Neuronal stem cell (in vitro differentiated cells): ENCODE results near the gene NPM1. TPM values are rescaled to one million over a fixed set of nuclear protein-coding genes. Genes with fewer than 3 reads are reported as not detected.

ENCODE experiments used
- DNase-seq: peaks from one replicate; pipeline ENCODE4 v3.0.0-alpha.2; 2013; ENCODE audit warnings: low spot score
- H2AFZ ChIP-seq: one replicate; pipeline ENCODE4 v1.6.1; 2013; ENCODE audit warnings: mild to moderate bottlenecking, low read length, inconsistent platforms
- H2AK5ac ChIP-seq: 2 replicates; pipeline ENCODE4 v1.6.1; 2013; ENCODE audit warnings: low read depth, mild to moderate bottlenecking, inconsistent platforms, low read length, moderate library complexity, mixed read lengths
- H2BK120ac ChIP-seq: 2 replicates; pipeline ENCODE4 v1.6.1; 2013; ENCODE audit warnings: low read depth, mild to moderate bottlenecking, inconsistent platforms, low read length, moderate library complexity, mixed read lengths
- H2BK12ac ChIP-seq: one replicate; pipeline ENCODE4 v1.6.1; 2013; ENCODE audit warnings: low read length, inconsistent platforms
- H2BK15ac ChIP-seq: 2 replicates; pipeline ENCODE4 v1.6.1; 2013; ENCODE audit warnings: mild to moderate bottlenecking, low read length, inconsistent platforms, mixed read lengths
- H2BK5ac ChIP-seq: one replicate; pipeline ENCODE4 v1.6.1; 2013; ENCODE audit warnings: inconsistent platforms, mild to moderate bottlenecking, low read length, moderate library complexity
- H3K14ac ChIP-seq: one replicate; pipeline ENCODE4 v1.6.1; 2013; ENCODE audit warnings: low read length, inconsistent platforms
- H3K18ac ChIP-seq: 2 replicates; pipeline ENCODE4 v1.6.1; 2013; ENCODE audit warnings: low read length, inconsistent platforms
- H3K23ac ChIP-seq: 2 replicates; pipeline ENCODE4 v1.6.1; 2013; ENCODE audit warnings: low read depth, mild to moderate bottlenecking, mixed read lengths, low read length, inconsistent platforms; ENCODE audit not compliant: poor library complexity
- H3K27ac ChIP-seq: replicated peaks from 3 replicates; pipeline ENCODE4 v1.5.1; 2013; ENCODE audit warnings: low read length, inconsistent platforms
- H3K27me3 ChIP-seq, 3 experiments: 2 replicates each; pipeline ENCODE4 v1.6.1; 2013; ENCODE audit warnings: low read length in 3 of 3, mild to moderate bottlenecking in 2 of 3, inconsistent platforms in 1 of 3, low read depth in 1 of 3, mixed read lengths in 1 of 3, moderate library complexity in 1 of 3; ENCODE audit not compliant: control insufficient read depth in 3 of 3, insufficient read depth in 3 of 3
- H3K36me3 ChIP-seq, 2 donors: replicated peaks in 1 of 2; 2 replicates each; pipeline ENCODE4 v1.6.1; 2013; ENCODE audit warnings: low read length in 2 of 2; ENCODE audit not compliant: control insufficient read depth in 2 of 2, insufficient read depth in 2 of 2
- H3K4ac ChIP-seq: 2 replicates; pipeline ENCODE4 v1.6.1; 2013; ENCODE audit warnings: inconsistent platforms, mild to moderate bottlenecking, low read length, moderate library complexity
- H3K4me1 ChIP-seq, 2 donors: 1 replicate in 1 of 2; 2 replicates in 1 of 2; pipeline ENCODE4 v1.6.1; 2013; ENCODE audit warnings: low read length in 2 of 2, low read depth in 1 of 2; ENCODE audit not compliant: control insufficient read depth in 2 of 2, insufficient read depth in 1 of 2
- H3K4me2 ChIP-seq: one replicate; pipeline ENCODE4 v1.6.1; 2013; ENCODE audit warnings: mild to moderate bottlenecking, low read length, inconsistent platforms; ENCODE audit not compliant: insufficient read depth, poor library complexity, severe bottlenecking
- H3K4me3 ChIP-seq, 2 donors: 2 replicates each; pipeline ENCODE4 v1.5.1; 2013; ENCODE audit warnings: low read length in 2 of 2, mild to moderate bottlenecking in 2 of 2, inconsistent platforms in 1 of 2, moderate library complexity in 1 of 2
- H3K79me1 ChIP-seq: one replicate; pipeline ENCODE4 v1.6.1; 2013; ENCODE audit warnings: low read depth, mild to moderate bottlenecking, inconsistent platforms, low read length, moderate library complexity
- H3K9ac ChIP-seq: one replicate; pipeline ENCODE4 v1.6.1; 2013; ENCODE audit warnings: mild to moderate bottlenecking, low read depth, low read length, inconsistent platforms; ENCODE audit not compliant: poor library complexity
- H3K9me3 ChIP-seq, 2 donors: replicated peaks in 1 of 2; 2 replicates each; pipeline versions ENCODE3 to v1.6.1; 2013; ENCODE audit warnings: low read length in 2 of 2, mild to moderate bottlenecking in 2 of 2, inconsistent platforms in 1 of 2, low read depth in 1 of 2, mixed read lengths in 1 of 2, moderate library complexity in 1 of 2; ENCODE audit not compliant: control insufficient read depth in 2 of 2, insufficient read depth in 1 of 2
- H4K8ac ChIP-seq: one replicate; pipeline ENCODE4 v1.6.1; 2013; ENCODE audit warnings: low read depth, mild to moderate bottlenecking, inconsistent platforms, low read length, moderate library complexity
- H4K91ac ChIP-seq: one replicate; pipeline ENCODE4 v1.6.1; 2013; ENCODE audit warnings: low read length, low read depth, mild to moderate bottlenecking, inconsistent platforms; ENCODE audit not compliant: poor library complexity
- WGBS, 2 donors: extraction: QIAGEN DNeasy Blood & Tissue Kit; methylation state at CpG; one replicate each; pipeline ENCODE4 v1.1.7; 2013; ENCODE audit warnings: missing lambda C conversion rate in 2 of 2, mixed read lengths in 1 of 2; ENCODE audit not compliant: insufficient read length in 2 of 2, insufficient replicate concordance in 1 of 2; ENCODE audit errors: extremely low coverage in 2 of 2; 5-methylcytosine and 5-hydroxymethylcytosine counted together
- polyA plus RNA-seq, 2 experiments: library from polyadenylated mRNA; stranded (reverse); fragments of 200-250 nt; gene quantifications; one replicate each; pipeline ENCODE4 v1.2.3, GENCODE V29; 2013

NPM1 gene, protein sequence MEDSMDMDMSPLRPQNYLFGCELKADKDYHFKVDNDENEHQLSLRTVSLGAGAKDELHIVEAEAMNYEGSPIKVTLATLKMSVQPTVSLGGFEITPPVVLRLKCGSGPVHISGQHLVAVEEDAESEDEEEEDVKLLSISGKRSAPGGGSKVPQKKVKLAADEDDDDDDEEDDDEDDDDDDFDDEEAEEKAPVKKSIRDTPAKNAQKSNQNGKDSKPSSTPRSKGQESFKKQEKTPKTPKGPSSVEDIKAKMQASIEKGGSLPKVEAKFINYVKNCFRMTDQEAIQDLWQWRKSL
- 2,664 TPM for polyA plus RNA-seq (2013, experiment 1 of 2)
- polyA plus RNA-seq (2013, experiment 2 of 2) = 2,628 TPM

DNA sequence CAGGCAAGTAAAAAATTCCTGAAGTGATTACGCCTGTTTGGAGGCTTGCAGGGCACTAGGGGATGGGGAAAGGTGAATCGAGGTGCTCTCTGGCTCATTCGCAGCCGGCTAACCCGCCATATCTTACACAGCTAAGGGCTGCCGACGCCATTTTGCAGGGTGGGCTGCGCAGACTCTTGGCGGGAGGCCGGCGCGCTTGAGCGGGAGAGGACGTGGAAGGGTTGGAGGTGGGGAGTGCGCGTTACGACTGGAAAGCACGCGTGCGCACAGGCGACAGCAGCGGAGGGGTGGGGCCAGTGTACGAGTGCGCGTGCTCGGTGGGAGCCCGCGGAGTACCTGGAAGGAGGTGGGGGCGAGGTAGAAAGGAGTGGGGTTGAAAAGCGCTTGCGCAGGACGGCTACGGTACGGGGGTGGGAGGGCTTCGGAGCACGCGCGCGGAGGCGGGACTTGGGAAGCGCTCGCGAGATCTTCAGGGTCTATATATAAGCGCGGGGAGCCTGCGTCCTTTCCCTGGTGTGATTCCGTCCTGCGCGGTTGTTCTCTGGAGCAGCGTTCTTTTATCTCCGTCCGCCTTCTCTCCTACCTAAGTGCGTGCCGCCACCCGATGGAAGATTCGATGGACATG, at the start of gene NPM1:
Gene NPM1, plus strand, starts transcription at position 505 of the 625 bp plus-strand sequence. Its CDS starts 100 bp downstream, at position 605.
- peak within 1 kb of the TSS; percentile 75 for H3K27ac ChIP-seq
- no CpG with 5 or more reads among the region's 56 CpGs for WGBS, 2 donors
- H3K79me1 ChIP-seq = peaks cover 1% of the 10 kb centered on the region
- H2AK5ac ChIP-seq = peak within 1 kb of the TSS; percentile 76
- no peak within 1 kb of the TSS for H2BK15ac ChIP-seq
- peak within 1 kb of the TSS; percentile 26 for H3K4ac ChIP-seq
- H4K91ac ChIP-seq = no peak within 1 kb of the TSS
- H2BK5ac ChIP-seq = peak within 1 kb of the TSS; percentile 90
- H3K18ac ChIP-seq = peak within 1 kb of the TSS; percentile 99
- H2AFZ ChIP-seq = peak within 1 kb of the TSS; percentile 86
- peak within 1 kb of the TSS; percentile 70 for H3K4me2 ChIP-seq
- peaks cover 1 to 12% of the 10 kb centered on the region in 2 donors for H3K4me1 ChIP-seq
- no peaks in the 10 kb centered on the region for H3K9me3 ChIP-seq
- H3K4me3 ChIP-seq = peak within 1 kb of the TSS; percentile 90 to 99
- no peak within 1 kb of the TSS for H2BK12ac ChIP-seq
- H4K8ac ChIP-seq = peak within 1 kb of the TSS; percentile 53
- peak within 1 kb of the TSS; percentile 75 for H2BK120ac ChIP-seq
- H3K27me3 ChIP-seq = no peaks in the 10 kb centered on the region
- peaks cover 16 to 40% of the 10 kb centered on the region in 2 donors for H3K36me3 ChIP-seq
- H3K23ac ChIP-seq = peak within 1 kb of the TSS; percentile 98
- H3K9ac ChIP-seq = peak within 1 kb of the TSS; percentile 94
- DNase-seq = peak; percentile 97
- no peak within 1 kb of the TSS for H3K14ac ChIP-seq

DNA sequence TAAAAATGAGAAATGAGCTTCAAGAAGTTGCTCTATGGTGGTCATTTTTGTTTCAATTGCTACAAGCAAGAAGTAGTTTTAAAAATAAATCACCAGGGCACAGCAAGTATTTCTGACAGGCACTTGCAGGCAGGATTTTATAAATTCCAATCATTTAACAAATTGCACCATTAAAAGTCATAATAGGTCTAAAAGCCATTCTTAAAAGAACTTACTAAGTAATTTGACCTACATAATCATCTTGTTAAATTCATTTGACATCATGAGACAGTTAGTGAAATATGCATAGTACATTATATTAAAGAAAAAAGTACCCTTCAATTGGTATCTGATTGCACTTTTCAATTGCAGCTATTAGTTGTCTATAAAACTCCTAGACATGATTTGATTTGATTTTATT, 47.6 kb upstream of the NPM1 start:
- no peak overlapping the region for H3K18ac ChIP-seq
- no peak overlapping the region for H3K9ac ChIP-seq
- H3K36me3 ChIP-seq = no peaks in the 10 kb centered on the region
- no peak overlapping the region for H3K14ac ChIP-seq
- no peak overlapping the region for H2BK120ac ChIP-seq
- H2AK5ac ChIP-seq = no peak overlapping the region
- H3K4me1 ChIP-seq = peaks cover 0 to 4% of the 10 kb centered on the region in 2 donors
- H3K9me3 ChIP-seq = no peaks in the 10 kb centered on the region
- H2BK15ac ChIP-seq = no peak overlapping the region
- H3K4me2 ChIP-seq = no peak overlapping the region
- no peak overlapping the region for H3K23ac ChIP-seq
- peaks cover 2 to 39% (median 14%) of the 10 kb centered on the region in 3 experiments for H3K27me3 ChIP-seq
- no peak overlapping the region for H2BK5ac ChIP-seq
- no peak for DNase-seq
- no peak overlapping the region for H4K8ac ChIP-seq
- H2BK12ac ChIP-seq = no peak overlapping the region
- no peak overlapping the region for H3K4ac ChIP-seq
- no peak overlapping the region for H2AFZ ChIP-seq
- H3K79me1 ChIP-seq = no peaks in the 10 kb centered on the region
- no peak overlapping the region for H3K27ac ChIP-seq
- no peak overlapping the region for H4K91ac ChIP-seq
- H3K4me3 ChIP-seq = no peak overlapping the region

DNA sequence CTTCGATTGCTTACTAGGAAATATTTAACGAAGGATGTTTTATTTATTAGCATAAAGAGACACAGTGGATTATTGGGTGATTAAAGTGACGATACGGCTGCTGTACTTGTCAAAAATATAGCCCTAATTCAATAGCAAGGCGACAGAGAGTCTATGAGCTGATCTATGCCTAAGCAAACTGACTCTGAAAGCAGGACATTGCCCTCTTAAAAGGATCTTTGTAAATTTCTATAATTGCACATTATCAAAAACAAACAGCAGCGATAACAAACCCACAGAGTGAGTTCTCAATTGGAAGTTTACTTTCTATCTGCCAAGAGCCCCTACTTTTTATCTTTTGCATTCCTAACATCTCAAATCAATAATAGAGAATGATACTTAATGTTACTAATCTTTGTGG, 47.2 kb upstream of the NPM1 start:
- H2BK5ac ChIP-seq = no peak overlapping the region
- no peak overlapping the region for H2AFZ ChIP-seq
- no peak overlapping the region for H3K27ac ChIP-seq
- H3K27me3 ChIP-seq = peaks cover 2 to 39% (median 12%) of the 10 kb centered on the region in 3 experiments
- H3K14ac ChIP-seq = no peak overlapping the region
- H3K36me3 ChIP-seq = no peaks in the 10 kb centered on the region
- no peak for DNase-seq
- no peak overlapping the region for H3K4ac ChIP-seq
- H3K9ac ChIP-seq = no peak overlapping the region
- no peaks in the 10 kb centered on the region for H3K79me1 ChIP-seq
- no peak overlapping the region for H2BK15ac ChIP-seq
- no peak overlapping the region for H2BK120ac ChIP-seq
- WGBS, 2 donors = no CpG with 5 or more reads among the region's 6 CpGs
- no peak overlapping the region for H3K4me3 ChIP-seq
- H3K9me3 ChIP-seq = no peaks in the 10 kb centered on the region
- H3K23ac ChIP-seq = no peak overlapping the region
- H2BK12ac ChIP-seq = no peak overlapping the region
- H4K8ac ChIP-seq = no peak overlapping the region
- peaks cover 0 to 4% of the 10 kb centered on the region in 2 donors for H3K4me1 ChIP-seq
- no peak overlapping the region for H2AK5ac ChIP-seq
- H4K91ac ChIP-seq = no peak overlapping the region
- H3K4me2 ChIP-seq = no peak overlapping the region
- no peak overlapping the region for H3K18ac ChIP-seq

DNA sequence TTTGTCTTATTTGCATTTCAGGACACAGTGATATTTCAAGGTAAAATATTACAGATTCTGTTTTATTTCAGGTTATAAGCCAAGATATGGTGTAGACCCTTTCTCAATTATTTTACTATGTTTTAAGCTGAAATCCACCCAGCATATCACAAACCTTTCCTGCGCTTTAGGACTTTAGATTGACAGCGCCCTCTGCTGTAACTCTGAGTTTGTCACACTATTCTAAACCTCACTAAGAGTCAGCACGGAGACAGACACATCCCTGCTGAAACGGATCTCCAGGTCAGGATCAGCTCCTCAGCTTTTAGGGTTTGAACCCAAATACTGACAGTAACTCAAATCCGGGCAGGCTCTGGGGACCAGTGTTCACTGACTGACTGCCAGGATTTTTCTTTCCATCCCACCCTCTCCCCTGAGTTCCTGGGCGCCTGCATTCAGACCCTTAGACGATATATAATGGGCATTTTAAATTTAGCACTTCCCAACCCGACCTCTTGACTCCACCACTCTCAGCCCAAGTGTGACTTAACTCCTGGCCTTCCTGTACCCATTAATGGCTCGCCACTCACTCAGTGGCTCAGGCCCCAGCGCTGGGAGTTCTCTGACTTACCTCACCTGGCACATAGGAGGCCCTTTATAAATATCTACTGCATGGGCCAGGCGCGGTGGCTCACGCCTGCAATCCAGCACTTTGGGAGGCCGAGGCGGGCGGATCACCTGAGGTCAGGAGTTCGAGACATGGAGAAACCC, 45.1 kb upstream of the NPM1 start:
- H3K18ac ChIP-seq = no peak overlapping the region
- no peak overlapping the region for H2BK120ac ChIP-seq
- peaks cover 0 to 18% (median 0%) of the 10 kb centered on the region in 3 experiments for H3K27me3 ChIP-seq
- H2AFZ ChIP-seq = no peak overlapping the region
- no peak overlapping the region for H3K27ac ChIP-seq
- no peak overlapping the region for H3K4me2 ChIP-seq
- no peak for DNase-seq
- no peaks in the 10 kb centered on the region for H3K36me3 ChIP-seq
- H2BK15ac ChIP-seq = no peak overlapping the region
- H2BK12ac ChIP-seq = no peak overlapping the region
- H3K4ac ChIP-seq = no peak overlapping the region
- no peaks in the 10 kb centered on the region for H3K9me3 ChIP-seq
- H3K79me1 ChIP-seq = no peaks in the 10 kb centered on the region
- no peak overlapping the region for H3K14ac ChIP-seq
- H4K91ac ChIP-seq = no peak overlapping the region
- H4K8ac ChIP-seq = no peak overlapping the region
- no peaks in the 10 kb centered on the region for H3K4me1 ChIP-seq
- no CpG with 5 or more reads among the region's 17 CpGs for WGBS, 2 donors
- no peak overlapping the region for H2AK5ac ChIP-seq
- no peak overlapping the region for H3K4me3 ChIP-seq
- no peak overlapping the region for H3K9ac ChIP-seq
- H3K23ac ChIP-seq = no peak overlapping the region
- no peak overlapping the region for H2BK5ac ChIP-seq
